ENCODE measurements around the gene JPH3.

JPH3 gene

DNA sequence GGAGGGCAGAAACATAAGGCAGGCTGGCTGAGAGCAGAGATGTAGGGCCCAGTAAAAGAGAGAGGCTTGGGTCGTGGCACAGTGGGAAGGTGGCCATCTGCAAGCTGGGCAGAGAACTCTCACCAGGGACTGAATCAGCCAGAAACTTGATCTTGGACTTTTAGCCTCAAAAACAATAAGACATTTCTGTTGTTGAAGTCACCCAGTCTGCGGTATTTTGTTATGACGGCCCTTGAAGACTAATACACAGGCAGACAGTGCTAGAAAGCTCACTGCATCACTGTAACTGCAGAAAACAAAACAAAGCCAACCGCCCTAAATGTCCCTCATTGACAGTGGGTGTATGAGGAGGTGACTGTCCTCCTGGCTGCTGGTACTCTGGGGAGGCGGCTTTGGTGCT, 3.9 kb upstream of the JPH3 start:
- no peak for FAIRE-seq
- DNase-seq (ENCODE audit: insufficient read length, low spot score) = no peak

GRCh38 chr16:87600246-87600645, 2.1 kb upstream of the JPH3 start:
- FAIRE-seq (no peak), DNase-seq (ENCODE audit: insufficient read length, low spot score) (no peak)

GRCh38 chr16:87601401-87601981, 817 bp upstream of the JPH3 start:
- DNase-seq (ENCODE audit: insufficient read length, low spot score) (no peak), FAIRE-seq (no peak)

DNA sequence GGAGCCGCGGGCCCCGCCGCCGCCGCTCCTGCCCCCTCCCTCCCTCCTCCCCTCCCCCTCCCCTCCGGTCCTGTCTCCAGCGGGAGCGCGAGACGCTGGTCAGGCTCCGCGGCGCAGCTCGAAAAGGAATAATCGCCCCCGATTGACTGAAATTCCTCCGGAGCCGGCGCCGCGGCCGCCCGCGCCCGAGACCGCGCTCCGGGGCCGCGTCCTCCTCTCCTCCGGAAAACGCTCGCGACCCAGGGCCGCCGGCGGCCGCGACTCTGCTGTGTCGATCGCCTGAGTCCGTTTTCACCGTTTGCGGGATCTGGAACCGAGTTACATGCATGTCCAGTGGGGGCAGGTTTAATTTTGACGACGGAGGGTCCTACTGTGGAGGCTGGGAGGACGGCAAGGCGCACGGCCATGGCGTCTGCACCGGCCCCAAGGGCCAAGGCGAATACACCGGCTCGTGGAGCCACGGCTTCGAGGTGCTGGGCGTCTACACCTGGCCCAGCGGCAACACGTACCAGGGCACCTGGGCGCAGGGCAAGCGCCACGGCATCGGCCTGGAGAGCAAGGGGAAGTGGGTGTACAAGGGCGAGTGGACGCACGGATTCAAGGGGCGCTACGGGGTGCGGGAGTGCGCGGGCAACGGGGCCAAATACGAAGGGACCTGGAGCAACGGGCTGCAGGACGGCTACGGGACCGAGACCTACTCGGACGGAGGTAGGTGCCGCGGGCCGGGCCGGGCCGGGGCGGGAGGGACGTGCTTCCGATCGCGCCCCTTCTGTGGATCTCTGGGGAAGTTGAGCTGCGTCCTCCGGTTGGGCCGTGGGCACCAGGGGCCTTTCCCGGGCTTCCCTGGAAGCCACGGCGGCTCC, 744 bp downstream of the JPH3 start:
- FAIRE-seq (no peak), DNase-seq (ENCODE audit: insufficient read length, low spot score) (no peak)

GRCh38 chr16:87603684-87604633, 1.7 kb downstream of the JPH3 start:
- no peak for FAIRE-seq
- DNase-seq (ENCODE audit: insufficient read length, low spot score) = no peak

DNA sequence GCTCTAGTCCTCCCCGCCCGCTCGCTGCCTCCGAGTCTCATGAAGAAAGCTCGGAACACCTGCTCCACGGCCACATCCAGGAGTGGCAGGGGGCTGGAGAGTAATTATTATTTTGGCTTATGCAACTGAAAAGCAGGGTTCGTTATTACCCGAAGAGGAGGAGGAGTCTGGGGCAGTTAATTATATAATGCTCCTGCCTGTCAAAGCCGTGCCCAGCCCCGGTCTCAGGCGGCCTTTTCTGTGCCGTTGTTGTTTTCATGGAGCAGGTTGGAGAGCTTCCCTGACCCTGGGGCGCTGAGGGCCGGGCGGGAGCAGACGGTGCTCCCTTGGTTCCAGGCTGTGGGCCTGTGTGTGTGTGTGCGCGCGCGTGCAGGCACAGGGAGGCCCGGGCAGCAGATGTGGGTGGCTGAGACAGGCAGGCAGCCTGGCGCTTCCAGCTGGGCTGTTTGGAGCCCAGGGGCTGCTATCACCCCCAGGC, 2.4 kb downstream of the JPH3 start:
- FAIRE-seq = no peak
- no peak for DNase-seq (ENCODE audit: insufficient read length, low spot score)

- FAIRE-seq (no peak), DNase-seq (ENCODE audit: insufficient read length, low spot score) (no peak)
Measured at GRCh38 chr16:87607223-87607622, 4.9 kb downstream of the JPH3 start.

- FAIRE-seq = no peak
- no peak for DNase-seq (ENCODE audit: insufficient read length, low spot score)
Measured at GRCh38 chr16:87607871-87608270, 5.6 kb downstream of the JPH3 start.

DNA sequence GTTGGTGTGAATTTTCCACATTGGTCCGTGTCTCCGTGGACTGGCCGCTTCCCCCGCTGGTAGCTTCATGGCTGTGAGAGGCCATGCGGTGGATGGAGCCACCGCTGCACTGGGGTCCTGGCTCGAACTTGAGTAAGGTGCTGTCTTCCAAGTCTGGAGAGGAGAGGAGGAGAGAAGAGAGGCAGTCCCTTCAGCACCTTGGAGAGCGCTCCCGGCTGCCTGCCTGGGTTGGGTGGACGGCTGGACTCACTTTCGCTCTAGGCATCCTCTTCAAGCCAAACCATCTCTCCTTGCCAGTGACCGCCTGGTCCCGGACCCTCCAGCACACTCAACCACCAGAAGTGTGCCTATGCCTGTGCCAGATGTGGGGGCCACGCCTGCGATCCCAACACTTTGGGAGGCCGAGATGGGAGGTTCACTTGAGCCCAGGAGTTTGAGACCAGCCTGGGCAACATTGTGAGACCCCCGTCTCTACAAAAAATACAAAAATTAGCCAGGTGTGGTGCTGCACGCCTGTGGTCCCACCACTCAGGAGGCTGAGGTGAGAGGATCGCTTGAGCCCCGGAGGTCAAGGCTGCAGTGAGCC, 6.2 kb downstream of the JPH3 start:
- DNase-seq (ENCODE audit: insufficient read length, low spot score) = peak; percentile 67
- no peak for FAIRE-seq

- DNase-seq (ENCODE audit: insufficient read length, low spot score) = no peak
- FAIRE-seq = no peak
Measured at GRCh38 chr16:87610026-87610425, 7.7 kb downstream of the JPH3 start.

DNA sequence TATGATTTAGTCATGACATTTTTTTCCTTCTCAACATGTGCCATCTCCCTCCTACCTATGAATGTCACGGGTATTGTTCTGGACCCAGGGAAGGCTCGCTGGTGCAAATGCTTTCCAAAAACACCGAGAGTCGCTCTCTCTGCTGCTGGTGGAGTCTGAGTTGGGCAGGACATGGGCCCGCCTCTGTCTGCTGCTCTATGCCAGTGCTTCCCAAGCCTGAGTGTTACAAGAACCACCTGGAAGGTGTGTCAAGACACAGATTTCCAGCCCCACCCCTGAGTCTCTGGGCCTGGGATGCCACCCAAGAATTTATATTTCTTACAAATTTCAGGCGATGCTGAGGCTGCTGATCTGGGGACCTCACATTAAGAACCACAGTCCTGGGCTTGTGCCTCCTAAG, 9.1 kb downstream of the JPH3 start:
- DNase-seq (ENCODE audit: insufficient read length, low spot score) (no peak), FAIRE-seq (no peak)

GRCh38 chr16:87613961-87614360, 11.7 kb downstream of the JPH3 start:
- DNase-seq (ENCODE audit: insufficient read length, low spot score) (no peak), FAIRE-seq (no peak)

GRCh38 chr16:87615621-87616041, 13.3 kb downstream of the JPH3 start:
- DNase-seq (ENCODE audit: insufficient read length, low spot score) (no peak), FAIRE-seq (no peak)

- no peak for DNase-seq (ENCODE audit: insufficient read length, low spot score)
- no peak for FAIRE-seq
Measured at GRCh38 chr16:87616556-87616955, 14.2 kb downstream of the JPH3 start.

DNA sequence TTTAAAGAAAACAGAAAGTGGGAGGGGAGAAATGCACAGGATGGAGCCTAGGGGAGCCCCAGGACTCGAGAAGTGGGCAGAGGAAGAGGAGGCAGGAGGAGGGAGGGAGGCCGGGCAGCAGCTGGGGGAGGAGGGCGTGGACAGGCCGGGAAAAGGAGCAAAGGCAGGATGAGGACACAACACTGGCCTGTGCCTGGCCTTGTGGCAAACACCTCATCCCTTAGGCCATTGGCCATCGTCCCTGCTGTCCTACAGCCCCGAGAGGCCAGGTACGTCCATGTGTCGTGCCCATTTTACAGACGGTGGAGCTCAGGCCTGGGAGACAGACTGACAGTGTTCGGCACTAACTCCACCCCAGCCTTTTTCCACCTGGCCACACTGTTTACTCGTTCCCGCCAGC, 15.9 kb downstream of the JPH3 start:
- FAIRE-seq = no peak

GRCh38 chr16:87619360-87620200, 17.3 kb downstream of the JPH3 start:
- DNase-seq (ENCODE audit: insufficient read length, low spot score) (no peak), FAIRE-seq (no peak)

More for the DNA sequence above, 15.9 kb downstream of the JPH3 start:
- DNase-seq (ENCODE audit: insufficient read length, low spot score) = no peak

- FAIRE-seq (no peak), DNase-seq (ENCODE audit: insufficient read length, low spot score) (no peak)
Measured at GRCh38 chr16:87620201-87620495, 17.8 kb downstream of the JPH3 start.

DNA sequence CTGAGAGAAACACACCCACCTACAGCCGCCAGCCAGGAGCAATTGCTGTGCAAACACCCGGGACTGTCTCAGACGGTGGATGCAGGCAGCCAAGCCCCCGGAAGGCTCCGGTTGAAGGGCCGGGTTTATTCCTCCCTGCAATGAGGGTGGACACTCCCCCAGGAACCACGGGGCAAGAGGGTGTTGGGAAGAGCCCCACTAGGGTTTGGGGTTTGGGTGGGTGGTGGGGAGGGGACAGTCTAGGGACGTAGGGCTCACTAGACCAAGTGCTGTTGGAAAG, 19.2 kb downstream of the JPH3 start:
- DNase-seq (ENCODE audit: insufficient read length, low spot score) (no peak), FAIRE-seq (no peak)

DNA sequence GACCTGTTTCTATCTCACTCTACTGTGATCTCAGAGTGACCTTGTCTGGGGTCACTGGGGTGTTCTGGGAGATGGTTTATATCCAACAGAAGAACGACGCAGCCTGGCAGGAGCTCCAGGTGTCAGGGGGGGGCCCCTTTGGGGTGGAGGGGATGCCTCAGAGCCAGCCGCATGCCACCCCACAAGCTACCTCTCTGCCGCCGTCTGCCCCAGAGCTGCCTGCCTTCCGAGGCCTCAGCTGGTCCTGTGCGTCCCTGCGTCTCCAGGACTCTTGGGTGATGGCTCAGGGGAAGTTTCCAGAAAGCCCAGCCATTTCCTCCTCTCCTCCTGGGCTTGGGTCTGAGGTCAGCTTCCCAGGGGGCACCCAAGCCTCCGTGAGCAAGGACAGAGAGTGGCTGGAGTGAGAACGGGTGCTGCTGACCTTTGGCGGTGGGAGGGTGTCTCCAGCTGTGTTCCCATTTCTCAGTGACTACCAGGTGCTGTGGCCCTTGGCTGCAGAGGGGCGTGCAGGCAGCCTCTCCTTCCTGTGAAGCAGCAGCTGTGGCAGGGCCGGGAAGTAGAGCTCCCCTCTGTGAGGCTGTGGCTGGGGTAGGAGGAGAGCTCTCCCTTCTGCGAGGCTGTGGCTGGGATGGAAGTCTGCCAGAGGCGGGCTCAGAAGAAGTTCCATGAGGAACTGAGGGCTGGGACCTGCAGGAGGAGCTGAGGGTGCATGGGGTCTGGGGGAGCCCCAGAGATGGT, 19.8 kb downstream of the JPH3 start:
- no peak for FAIRE-seq
- no peak for DNase-seq (ENCODE audit: insufficient read length, low spot score)
